SU-DHL-6 (cell line): ENCODE results near the gene CDK5RAP2.

Experiments
- CTCF ChIP-seq: fragments of 200-600 bp; sonication (generic); IDR thresholded peaks from one replicate; pipeline ENCODE4 v1.5.1; 2017; ENCODE audit warnings: antibody characterized with exemption, mild to moderate bottlenecking, low read length, moderate library complexity; ENCODE audit not compliant: insufficient read depth, poor library complexity, severe bottlenecking
- EZH2phosphoT487 ChIP-seq: fragments of 200-600 bp; sonication (generic), shearing (Covaris generic); conservative IDR thresholded peaks from 2 replicates; pipeline ENCODE4 v1.6.1; 2018; ENCODE audit warnings: mild to moderate bottlenecking, antibody characterized with exemption, low read length, moderate library complexity, mixed read lengths

GRCh38 chr9:120399940-120400339, 180.0 kb downstream of the CDK5RAP2 start:
- TF ChIP-seq CTCF = no peak
- no peak for TF ChIP-seq EZH2phosphoT487
